Measurements from ENCODE around the gene HK2.
"Not testable (repeated sequence)": the region's sequence is repeated elsewhere in the genome, so short reads cannot be mapped to it uniquely, and the experiment has no call there.

HK2 gene

DNA sequence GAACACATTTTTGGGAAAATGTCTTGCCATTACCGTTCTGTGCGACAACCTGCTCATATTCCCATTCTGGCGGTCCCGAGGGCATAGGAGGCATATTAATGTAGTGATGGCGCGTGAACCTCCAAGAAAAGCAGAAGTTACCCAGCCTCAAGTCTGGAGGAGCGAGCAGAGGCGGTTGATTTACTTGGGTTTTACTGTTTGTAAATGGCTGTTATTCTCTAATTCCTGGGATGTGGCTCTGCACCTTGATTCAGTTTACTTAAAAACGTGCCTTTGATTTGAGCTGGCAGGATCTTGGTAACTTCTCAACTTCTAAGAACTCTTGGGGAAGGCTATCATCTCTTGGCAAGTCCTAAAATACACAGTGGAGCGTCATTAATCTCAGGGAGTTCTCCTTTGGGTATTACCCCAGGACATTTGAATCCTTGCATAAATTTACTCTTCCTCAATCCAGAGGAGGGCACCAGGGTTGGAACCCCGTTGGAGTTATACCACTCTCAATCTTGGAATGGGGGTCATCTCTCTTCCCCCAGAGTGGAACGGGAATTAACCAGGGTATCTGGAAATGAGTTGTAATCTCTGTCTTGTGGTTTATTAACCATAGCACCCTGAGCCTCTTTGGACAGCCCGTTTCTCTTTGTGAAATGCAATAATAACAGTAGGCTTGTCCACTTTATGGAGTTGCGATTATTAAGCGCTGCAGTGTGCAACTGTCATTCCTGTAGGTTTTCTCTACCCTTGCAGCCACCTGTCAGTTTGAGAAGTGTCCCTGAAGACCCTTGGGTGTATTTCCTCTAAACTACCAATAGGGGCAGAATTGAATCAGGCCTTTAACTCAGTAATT, 2.1 kb downstream of the HK2 start:
- DNase-seq: no peak

DNA sequence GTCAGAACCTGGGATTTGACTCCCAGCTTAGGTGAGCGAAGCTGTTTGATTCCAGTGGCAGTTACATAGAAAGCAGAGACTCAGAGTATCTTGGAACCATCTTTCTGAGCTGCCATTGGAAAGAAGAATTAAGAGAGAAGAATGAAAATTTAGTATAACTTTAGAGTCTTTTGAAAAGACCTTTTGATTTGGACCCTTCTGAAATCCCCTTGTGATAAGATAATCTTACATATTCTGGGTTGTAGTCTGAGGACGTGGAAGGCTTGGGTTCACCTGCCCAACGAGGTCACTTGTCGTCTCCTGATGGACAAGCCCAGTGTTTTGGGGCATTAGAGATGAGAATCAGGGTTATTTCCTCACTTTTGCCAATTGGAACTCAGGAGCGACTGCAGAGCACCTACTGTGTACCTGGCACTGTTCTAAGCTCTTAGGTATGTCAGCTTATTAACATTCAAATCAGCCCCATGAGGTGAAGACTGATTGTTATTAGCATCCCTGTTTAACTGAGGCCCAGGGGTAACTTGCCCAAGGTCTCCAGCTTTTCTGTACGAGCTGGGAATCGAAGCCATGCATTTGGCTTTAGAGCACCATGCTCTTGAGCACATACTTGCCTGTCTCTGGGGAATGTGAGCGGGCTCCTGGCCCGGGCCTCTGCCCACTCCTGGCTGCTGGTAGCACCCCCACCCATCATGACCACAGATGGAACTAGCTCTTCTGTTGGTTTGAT, 2.9 kb downstream of the HK2 start:
- no peak for DNase-seq

DNA sequence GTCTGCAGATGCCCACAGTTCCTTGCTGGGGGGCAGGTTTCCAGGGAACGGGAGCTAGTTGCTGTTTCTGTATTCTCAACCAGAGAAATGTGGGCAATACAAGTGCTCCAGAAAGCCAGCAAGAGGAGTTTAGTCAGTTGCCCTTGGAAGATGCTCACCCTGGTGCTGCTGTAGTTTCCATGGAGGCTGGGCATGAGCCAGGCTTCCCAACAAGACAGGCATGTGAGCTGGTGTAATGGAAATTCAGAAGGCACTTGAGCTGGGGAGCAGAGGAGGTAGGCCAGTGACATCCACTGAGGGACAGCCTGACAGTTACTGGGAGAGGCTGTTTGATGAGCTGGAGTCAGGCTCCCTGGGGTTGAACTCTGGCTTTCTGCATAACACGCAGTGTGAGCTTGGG, 7.7 kb downstream of the HK2 start:
- no peak for DNase-seq

DNA sequence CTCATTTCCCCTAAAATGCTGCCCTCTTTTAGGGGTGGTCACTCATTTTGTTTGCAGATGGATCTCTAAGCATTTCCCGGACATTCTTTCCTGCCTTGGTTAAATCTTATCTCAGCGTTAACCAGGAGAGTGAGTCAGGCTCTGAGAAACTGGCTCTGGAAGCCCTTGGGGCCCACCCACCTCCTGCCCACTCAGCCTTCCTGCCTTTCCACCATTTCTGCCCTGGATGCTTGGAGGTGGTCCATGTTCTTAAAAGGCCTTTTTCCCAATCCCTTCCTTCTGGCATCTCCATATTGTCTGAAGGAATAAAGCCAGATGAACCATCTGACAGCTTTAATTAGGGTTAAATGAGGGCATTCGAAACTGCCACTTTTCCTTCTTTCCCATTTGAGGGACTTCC, 9.5 kb downstream of the HK2 start:
- no peak for DNase-seq

DNA sequence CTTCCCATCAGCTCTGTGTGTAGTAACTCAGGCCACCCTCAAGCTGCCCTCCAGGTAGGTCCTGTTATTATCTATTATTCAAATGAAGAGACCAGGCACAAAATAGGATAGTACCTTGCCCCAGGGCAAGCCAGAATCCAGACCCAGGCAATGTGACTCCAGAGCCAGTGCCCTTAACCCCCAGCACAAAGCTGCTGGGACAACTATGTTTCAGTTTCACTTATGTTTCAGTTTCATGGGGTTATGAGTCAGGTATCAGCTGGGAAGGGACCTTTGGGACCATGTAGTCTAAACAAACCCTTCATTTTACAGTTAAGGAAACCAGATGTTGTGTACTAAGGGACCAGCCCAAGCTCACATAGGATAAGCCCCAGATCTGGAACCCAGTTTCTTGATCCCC, 10.0 kb downstream of the HK2 start:
- peak; percentile 73 for DNase-seq

DNA sequence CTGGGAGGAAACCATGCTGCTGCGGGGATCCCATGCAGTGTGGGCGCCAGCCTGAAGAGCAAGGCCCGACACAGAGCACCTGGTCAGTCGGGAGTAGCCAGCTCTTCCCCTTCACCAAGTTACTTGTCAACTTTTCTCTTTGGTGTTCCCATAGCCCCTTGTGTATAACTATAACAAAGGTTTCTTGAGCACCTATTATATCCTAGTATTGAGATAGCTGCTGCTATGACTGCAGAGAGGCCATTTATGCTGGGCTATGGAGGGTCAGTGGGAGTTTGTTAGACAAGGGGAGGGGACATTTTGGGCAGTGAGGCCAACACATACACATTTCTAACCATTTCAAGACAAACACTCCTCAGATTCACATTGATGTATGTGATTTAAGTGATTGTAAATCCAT, 10.8 kb downstream of the HK2 start:
- DNase-seq: no peak

DNA sequence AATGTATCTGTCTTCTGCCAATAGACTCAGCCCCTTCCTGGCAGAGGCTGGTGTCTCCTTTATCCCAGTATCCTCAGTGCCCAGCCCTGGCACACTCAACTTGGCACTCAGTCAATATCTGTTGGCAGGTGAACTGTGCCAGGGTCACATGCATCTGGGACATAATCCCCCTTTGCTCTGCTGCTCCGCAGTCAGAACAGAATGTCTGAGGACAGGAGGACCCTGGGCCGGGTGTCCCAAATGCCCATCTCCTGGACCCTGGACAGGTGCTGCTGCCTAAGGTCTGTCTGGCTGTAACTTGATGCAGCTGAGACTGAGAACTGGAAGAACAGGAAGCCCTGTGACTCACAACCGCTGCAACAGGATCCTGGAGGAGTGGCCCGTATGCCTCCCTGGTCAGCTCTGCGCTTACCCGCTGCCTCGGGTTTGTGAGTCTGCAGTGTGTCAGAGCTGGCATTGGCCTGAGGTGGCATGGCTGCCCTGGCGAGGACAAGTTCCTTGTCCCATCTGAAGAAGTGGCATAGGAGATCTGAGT, 11.4 kb downstream of the HK2 start:
- peak; percentile 76 for DNase-seq

DNA sequence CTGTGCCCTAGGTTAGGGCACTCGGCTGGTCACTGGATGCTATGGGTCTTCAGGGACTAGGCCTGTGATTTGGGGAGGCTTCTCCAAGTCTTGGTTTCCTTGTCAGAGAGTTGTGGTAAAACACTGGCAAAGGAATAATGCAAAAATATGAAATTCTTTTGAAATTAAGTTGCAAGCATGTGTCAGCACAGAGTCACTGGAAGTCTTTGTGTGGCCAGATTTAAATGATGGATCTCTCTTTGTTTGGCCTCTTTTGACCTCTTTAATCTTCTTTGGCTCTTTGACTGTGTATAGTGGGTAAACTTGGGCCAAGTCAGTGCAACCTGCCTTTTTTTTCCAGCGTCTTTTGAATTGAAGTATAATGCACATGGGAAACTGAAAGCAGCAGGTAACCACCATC, 12.1 kb downstream of the HK2 start:
- DNase-seq: no peak

DNA sequence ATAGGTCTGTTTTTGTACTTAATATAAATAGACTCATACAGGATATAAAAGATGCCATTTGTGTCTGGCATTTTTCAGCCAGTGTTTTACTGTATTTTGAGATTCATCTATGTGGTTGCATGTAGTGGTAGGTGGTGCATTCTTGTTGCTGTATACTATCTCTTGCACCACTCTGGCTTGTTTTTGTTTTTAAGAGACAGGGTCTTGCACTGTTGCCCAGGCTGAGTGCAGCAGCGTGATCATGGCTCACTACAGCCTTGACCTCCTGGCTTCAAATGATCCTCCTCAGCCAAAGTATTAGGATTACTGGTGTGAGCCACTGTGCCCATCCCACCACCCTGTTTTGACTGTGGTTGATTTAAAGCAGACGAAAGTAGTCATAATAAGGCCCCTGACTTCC, 12.6 kb downstream of the HK2 start:
- DNase-seq: no peak

DNA sequence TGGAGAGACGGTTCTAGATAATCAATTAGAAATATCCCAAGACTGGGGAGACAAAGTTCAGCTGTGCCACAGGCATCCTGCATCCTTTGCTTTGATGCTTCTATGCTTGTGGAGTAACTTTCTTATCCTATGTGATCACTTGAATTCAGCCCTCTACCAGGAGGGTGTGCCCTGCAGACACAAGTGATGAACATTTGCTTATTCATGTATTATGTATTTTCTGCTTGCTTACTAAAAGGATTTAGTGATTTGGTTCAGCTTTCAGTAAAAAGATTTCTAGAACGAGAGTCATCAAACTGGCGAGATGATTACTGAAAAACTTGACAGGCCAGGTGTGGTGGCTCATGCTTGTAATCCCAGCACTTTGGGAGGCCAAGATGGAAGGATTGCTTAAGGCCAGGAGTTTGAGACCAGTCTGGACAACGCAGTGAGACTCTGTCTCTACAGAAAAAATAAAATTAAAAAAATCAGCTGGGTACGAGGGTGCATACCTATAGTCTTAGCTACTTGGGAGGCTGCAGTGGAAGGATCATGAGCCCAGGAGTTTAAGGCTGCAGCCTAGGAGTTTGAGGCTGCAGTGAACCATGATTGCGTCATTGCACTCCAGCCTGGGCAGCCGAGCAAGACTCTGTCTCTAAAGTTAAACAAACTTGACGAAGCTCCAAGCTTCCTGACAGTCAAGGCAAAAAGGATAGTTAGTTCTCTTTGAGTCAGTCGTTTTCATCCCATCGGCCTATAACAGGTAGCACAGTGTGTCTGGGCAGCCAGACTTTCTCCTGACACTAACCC, 13.3 kb downstream of the HK2 start:
- DNase-seq: no peak

DNA sequence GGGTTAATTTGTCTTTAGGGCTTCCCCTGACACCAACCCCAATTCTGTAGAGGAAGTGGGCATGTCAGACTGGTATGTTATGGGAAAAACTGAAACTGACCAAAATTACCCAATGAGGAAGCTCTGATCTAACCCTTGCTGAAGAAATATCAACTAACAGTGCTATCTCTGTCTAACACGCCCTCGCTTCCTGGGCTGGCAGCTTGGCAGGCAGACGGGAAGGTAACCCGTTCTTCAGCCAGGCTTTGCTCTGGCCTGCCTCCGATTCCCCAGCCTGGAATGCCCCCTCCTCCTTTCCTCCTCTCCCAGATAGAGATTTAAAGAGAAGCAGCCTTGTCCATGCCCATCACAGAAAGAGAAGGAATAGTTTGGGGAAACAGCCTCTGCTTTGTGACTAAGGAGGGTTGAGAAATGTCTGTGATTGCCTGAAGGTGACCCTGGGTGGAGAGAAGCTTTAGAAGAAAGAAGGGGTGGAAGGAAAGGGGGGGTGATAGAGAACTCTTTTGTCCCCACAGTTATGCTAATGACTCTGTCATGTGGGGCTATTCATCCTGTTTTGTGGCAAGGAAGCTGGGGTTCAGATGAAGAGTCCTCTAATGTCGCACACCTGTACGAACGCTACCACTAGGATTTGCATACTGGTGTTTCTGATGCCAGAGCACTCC, 15.4 kb downstream of the HK2 start:
- peak; percentile 78 for DNase-seq

DNA sequence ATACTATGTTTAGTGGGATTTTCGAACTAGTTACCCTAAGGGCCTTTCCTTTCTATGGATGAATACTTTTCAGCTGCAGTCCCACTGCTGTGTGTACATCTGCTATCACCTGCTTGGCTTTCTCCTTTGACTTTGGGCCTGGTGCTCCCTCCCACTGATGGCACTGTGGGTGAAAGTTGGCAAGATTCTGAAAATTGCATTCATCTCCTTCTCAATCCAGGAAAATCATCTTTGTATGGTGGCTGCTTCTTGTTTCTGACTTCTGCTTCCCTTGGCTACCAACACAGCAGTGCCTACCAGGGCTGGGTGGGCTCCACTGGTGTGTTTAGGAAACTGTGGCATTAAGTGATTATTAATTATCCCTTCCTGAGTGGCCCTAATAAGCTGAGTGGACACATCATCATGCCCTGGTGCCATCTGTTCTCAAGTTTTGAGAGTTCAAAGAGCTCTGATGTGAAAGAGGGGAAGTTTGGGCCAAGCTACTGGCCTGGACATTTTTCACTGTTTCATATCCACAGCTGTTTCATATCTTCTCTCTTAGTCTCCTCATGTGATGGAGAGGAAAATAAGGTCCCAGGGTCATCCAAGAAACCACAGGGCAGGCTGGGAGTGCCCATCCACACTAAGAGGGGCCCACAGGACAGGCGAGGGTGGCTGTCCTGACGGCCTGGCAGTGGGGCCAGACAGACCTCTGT, 16.7 kb downstream of the HK2 start:
- no peak for DNase-seq

DNA sequence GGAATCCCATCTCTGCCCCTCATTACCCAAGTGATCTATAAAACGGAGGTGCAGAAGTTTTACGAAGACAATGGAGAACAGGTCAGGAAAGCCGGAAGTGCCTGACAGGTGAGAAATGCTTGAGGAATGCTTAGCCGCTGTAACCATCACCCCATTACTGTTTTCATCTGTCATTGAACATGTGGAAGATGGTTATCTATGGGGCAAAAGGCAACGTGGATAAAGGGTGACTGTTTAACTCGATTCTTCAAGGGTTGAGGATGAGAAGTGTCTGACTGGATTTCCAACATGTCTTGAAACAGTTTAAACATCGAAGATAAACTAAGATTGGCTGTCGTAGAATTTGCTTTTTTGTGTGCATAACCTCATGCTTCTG, 17.3 kb downstream of the HK2 start:
- no peak for DNase-seq

DNA sequence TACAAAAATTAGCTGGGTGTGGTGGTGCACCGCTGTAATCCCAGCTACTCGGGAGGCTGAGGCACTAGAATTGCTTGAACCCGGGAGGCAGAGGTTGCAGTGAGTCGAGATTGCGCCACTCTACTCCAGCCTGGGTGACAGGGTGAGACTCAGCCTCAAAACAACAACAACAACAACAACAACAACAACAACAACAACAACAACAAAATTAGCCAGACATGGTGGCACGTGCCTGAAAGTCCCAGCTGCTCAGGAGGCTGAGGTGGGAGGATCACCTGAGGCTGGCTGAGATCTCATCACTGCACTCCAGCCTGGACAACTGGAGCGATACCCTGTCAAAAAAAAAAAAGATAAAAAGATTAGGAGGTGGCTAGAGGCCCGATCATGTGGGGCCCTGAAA, 19.4 kb downstream of the HK2 start:
- not testable (repeated sequence) for DNase-seq

DNA sequence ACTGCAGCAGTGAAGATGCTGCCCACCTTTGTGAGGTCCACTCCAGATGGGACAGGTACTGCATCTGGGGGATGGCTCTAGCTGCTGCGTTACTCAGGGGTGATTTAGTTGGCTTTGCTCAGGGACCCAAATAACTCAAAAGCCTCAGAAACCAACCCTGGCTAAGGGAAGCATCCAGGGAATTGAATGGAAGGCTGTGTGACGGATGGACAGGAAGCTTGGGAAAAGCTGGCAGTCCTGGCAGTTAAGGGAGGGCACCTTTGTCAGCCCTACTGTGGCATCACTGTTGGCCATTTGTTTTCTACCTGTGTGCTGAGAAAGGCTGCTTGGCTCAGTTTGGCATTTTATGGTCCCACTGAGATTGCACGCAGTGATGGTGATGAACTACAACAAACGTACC, 20.5 kb downstream of the HK2 start:
- DNase-seq: no peak

DNA sequence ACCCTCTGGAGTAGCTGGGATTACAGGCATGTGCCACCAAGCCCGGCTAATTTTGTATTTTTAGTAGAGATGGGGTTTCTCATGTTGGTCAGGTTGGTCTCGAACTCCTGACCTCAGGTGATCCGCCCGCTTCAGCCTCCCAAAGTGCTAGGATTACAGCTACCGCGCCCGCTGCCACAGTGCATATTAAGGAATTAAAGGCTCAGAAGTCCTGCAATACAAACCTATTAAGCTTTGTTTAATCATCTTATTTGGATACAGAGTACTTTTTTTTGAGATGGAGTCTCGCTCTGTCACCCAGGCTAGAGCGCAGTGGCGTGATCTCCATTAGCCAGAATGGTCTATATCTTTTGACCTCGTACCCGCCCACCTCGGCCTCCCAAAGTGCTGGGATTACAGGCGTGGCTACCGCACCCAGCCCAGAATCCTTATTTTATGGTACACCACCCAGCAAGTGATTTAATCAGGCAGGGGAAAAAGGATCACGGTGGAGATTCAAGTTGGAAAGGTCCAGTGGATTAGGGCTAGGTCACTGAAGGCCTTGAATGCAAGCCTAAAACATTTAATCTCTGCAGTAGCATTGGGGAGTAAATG, 21.3 kb downstream of the HK2 start:
- DNase-seq: not testable (repeated sequence)

DNA sequence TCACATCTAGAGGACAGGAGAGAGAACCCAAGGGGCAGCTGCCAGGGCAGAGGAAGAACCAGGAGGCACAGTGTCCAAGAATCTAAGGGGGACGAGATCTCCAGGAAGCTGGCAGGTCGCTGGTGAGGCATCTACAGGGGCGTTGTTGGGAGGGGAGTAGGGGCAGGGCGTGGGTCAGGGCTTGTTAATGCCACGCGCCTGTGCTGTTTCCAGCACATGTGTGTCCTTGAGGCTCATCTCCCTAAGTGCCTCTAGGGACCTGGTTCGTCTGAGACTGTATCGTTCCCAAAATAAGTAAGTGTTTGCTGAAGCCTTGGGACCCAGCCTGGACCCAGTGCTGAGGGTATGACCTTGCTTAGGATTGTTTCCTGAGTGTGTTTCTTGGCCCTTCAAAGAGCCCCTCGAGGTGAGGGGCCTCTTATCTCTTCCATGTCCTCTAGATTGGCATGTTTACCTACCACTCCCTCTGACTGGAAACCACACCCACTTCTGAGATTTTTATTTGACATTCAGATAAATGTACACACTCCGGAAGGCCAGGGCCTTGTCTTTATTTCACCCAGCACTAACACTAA, 22.2 kb downstream of the HK2 start:
- DNase-seq: no peak

DNA sequence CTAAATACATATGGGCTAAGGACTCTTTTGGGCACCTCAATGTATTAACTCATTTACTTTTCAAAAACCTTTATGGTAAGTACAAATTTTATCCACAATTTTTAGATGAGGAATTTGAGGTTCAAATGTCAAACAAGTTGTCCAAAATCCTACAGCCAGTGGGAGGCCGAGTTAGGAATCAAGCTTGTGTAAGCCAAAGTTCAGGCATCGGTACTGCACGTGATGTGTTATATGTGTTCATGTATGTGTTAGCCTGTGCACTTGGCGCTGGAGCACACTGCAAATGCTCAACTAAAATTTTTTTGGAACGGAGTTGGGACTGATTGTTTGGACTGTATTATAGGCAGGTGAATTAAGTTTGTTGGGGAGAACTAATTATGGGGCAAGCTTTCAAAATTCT, 22.7 kb downstream of the HK2 start:
- DNase-seq: no peak

DNA sequence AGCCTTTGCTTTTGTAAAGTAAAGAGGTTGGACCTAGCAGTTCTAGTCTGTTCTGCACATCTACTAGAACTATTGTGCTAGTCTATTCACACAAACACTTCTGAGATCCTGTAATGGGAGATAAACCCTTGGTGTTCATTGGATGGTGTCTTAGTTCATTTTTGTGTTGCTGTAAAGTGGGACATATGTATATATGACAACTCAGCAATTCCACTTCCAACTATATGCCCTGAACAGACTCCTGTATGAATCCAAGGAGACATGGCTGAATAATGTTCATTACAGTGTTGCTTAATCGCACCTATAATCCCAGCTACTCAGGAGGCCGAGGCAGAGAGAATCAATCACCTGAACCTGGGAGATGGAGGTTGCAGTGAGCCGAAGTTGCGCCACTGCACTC, 23.3 kb downstream of the HK2 start:
- DNase-seq: no peak

DNA sequence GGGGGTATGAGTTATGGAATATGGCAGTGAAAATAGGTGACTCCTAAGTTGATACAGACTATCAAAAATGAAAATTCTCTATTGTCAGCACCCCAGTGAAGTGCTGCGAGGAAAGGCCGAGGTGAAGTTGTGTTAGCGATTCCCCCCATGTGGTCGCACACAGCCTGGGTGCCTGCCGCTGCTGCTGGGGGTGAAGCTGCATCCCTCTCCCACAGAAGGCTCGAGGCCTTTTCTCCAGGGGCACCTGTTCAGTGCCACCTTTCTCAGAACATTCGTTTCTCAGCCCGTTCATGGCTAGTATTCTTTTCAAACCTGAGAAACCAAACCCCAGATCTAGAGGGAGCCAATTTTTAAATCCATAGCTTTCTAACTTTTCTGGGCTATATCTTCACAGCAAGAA, 23.8 kb downstream of the HK2 start:
- no peak for DNase-seq

DNA sequence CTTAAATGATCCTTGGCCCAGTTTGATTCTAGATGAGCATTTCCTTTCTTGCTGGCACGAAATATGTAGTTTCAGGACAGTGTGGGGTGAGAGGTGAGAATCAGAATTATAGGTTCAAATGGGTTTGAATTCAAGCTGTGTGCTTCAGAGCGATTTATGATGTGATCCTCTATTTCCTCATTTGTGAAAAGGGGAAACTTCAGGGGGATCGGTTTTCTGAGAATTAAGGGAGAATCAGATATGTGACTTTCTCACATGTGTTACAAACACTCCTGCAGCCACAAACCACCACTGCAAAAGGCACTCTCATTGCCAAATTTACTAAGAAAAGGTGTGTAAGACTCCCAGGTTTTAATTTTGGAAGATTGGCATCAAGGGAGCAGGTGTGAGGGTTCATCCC, 24.4 kb downstream of the HK2 start:
- no peak for DNase-seq

DNA sequence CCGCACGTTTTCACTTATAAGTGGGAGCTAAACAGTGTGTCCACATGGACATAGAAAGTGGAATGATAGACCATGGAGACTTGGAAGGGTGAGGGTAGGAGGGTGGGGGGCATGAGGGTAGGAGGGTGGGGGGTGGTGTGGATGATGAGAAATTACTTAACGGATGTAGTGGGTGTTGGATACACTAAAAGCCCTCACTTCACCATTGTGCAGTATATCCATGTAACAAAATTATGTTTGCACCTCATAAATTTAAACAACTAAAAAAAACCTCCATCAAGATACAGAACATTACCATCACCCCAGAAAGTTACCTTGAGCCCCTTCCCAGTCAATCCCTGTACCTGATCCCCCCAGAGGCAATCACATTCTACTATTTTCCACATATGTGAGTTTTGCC, 26.2 kb downstream of the HK2 start:
- no peak for DNase-seq
